NCI-H510A treated with DMSO at 0.1 percent for 48 hours (cell line): ENCODE measurements around the gene CCDC92B.

Source experiments
- DNase-seq: peaks from one replicate; lab custom pipeline; 2025; lab: John Stamatoyannopoulos, UW

Gene CCDC92B

DNA sequence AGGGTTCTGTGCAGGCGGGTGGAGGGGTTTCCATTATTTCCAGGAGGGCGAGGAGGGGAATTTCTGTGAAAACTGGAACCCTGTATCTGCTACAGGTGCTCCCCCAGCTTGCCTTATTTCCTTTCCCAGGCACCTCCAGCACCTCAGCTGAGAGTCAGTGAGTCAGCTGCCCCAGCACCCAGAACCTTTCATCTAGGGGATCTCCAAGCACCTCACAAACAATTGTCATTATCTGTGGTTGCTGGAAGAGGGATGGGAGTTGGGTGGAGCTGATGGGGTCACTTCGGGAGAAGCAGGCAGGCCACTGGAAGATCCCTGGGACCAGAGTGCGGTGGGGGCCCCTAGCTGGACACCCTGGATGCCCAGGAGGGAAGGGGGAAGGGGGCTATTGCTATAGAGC is 27.8 kb downstream of the CCDC92B start:
- DNase-seq: no peak

GRCh38 chr17:2719861-2720260 is 29.6 kb downstream of the CCDC92B start:
- no peak for DNase-seq

- DNase-seq: no peak
Measured at GRCh38 chr17:2718150-2718938, 31.1 kb downstream of the CCDC92B start.

DNA sequence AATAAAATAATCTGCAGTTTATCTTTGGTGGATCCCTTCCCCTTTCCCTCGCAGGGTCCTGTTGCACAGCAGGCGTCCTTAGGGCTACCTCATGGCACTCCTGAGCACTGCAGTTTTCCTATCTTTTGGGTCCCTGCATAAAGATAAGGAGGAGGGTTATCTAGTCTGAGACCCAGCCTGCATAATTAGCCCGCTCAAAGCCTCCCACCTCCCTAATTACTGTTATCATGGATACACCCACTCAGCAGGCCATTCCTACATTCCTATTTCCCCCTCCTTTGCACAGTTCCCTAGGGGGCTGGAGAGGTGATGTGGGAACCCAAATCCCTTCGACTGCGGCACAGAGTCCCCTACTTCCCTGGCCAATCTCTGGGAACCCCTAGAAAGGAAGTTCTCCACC is 32.8 kb downstream of the CCDC92B start:
- no peak for DNase-seq

- DNase-seq: no peak
Measured at GRCh38 chr17:2713881-2714280, 35.6 kb downstream of the CCDC92B start.

GRCh38 chr17:2712300-2713043 is 37.0 kb downstream of the CCDC92B start:
- DNase-seq: no peak

- DNase-seq: peak; percentile 61
Measured at GRCh38 chr17:2711608-2712299, 37.7 kb downstream of the CCDC92B start, which contains the start of gene CLUH. TSS of gene CLUH (minus strand) at chr17:2711764. CDS start at chr17:2711661, 103 bp downstream.

GRCh38 chr17:2710803-2711607 is 38.4 kb downstream of the CCDC92B start:
- DNase-seq: no peak

- DNase-seq: no peak
Measured at GRCh38 chr17:2710071-2710802, 39.2 kb downstream of the CCDC92B start.

DNA sequence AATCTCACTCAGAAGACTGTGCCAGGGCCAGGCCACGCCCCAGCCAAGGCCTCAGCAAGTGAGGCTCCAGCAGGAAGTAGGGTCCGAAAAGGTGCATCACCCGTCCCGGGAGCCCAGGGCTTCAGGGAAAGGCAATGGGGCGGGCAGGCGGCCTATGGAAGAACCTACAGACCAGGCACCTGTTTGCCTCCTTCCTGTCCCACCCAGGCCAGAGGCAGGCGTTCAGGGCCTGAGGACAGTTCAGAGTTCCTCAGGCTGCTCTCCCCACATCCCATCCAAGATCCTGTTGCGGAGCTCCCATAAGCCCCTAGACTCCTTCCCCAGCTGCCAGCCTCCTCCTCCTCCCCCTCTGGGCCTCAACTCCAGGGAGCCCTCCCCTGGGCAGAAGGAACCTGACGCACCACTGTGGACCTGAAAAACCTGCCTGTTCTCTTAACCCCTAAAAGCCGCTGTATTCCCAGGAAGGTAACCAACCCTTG is 40.2 kb downstream of the CCDC92B start:
- no peak for DNase-seq

- no peak for DNase-seq
Measured at GRCh38 chr17:2708585-2709182, 40.8 kb downstream of the CCDC92B start.

DNA sequence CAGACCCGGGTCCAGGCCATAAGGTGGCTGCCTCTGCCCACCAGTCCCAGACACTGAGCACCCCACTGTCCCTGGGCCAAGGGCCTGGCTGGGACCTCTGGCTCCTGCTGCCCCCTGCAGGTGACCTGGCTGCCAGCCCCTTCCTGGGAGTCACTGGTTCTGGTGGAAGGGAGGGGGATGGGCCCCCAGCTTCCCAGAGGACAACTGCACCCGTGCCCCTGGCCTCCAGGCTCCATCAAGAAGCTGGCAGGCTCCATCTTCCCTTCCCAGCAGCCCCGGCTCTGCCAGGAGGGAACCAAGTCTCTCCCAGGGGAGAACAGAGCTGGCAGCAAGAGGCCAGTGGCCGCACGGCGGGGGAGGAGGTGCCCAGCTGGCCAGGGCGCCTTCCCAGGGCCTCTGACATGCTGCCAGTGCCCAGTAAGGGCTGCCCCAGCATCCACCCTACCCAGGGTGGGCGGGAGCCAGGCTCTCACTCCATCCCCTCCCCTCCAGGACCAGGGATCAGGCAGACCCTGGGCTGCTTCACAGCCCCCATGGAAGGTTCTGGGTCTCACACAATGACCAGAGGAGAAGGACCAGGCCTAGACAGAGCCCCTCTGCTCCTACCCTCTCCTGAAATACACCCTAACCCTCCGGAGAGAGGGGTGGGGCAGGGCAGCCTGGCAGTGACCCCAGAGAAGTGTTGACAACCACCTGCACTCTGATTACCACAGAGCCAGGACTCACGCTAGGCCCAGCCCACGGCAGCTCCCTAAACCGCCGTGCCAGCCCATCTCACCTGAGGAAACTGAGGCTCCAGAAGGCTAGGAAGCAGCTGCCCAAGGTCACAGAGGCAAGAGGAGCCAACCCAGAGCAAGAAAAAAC is 41.5 kb downstream of the CCDC92B start:
- DNase-seq: no peak

DNA sequence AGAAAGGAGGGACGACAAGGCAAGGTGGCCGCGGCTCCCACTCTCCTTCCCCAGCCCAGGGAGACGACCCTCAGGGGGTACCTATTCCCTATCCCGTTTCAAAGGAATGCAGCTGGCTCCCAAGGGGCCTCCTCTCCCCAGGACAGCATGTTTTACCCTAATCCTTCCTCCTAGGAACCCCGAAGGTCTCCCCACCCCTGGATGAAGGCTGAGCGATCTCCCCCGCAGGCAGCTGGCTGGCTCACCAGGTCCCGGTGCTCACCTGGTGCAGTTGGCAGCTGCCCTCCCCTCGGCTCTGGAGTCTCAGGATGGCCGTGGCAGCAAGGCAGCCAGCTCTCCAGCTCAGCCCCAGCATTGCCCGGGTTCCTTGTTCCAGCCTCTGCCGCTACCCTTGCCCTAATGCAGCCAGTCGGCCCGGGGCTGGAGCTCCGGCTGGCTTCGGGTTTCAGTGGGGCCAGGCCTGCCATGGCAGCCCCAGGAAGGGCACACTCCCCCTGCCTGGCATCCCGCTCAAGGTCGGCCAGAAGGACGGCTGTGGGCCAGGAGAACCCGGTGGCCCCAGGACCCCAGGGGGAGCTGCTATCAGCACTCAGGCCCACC is 42.4 kb downstream of the CCDC92B start:
- no peak for DNase-seq

- DNase-seq: no peak
Measured at GRCh38 chr17:2705888-2706795, 43.3 kb downstream of the CCDC92B start.

- DNase-seq: no peak
Measured at GRCh38 chr17:2705263-2705662, 44.2 kb downstream of the CCDC92B start.

DNA sequence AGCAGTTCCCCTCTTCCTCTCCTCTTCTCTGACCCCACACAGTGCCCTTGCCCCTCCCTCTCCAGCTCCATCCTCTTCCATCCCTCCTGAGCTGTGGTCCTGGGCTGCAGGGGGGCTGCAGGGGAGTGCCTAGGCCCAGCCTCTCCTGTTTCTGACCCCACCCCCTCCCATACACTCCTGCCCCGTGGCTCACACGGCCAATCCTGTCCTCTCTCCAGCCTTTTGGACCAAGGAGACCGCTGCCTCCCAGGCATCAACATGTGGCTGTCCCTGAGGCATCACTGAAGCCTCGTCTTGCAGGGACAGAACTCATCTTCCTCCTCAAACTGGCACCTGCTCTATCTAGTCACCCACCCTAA is 44.6 kb downstream of the CCDC92B start:
- DNase-seq: no peak

GRCh38 chr17:2704031-2704889 is 45.2 kb downstream of the CCDC92B start:
- DNase-seq: no peak
